K562 (cell line): ENCODE data around the gene PPP2R2D. TPM values are rescaled to one million over a fixed set of nuclear protein-coding genes. Genes with fewer than 3 reads are reported as not detected.

Experiments
- ATAC-seq: fragments of 200-7000 bp; cut with Tn5 transposase; 3 replicates; pipeline ENCODE4 v1.9.1; 2020; ENCODE audit warnings: moderate library complexity
- BruUV-seq: library from RNA; stranded (reverse); fragments of 400-500 nt; replicated peaks from 2 replicates; lab custom pipeline; 2021; lab: Mats Ljungman, UMichigan
- CTCF ChIA-PET: fragments of 300-600 bp; formaldehyde crosslinking; extraction: SDS; loops from one replicate; lab custom pipeline; 2021; ENCODE audit warnings: low intra/inter-chr PET ratio; lab: Yijun Ruan, JAX
- POLR2A ChIA-PET: fragments of 300-600, 350-650 bp; sonication (Branson Sonifier 250); formaldehyde crosslinking; extraction: SDS; loops from one replicate; lab custom pipeline; 2021; ENCODE audit warnings: antibody characterized with exemption, inconsistent platforms; lab: Yijun Ruan, JAX
- DNase-seq, 4 experiments: peaks; one replicate each; pipeline versions ENCODE4 v3.0.0 to v3.0.0-alpha.2; 2011 to 2018; ENCODE audit warnings: low spot score in 3 of 4, mixed read lengths in 3 of 4; ENCODE audit errors: extremely low read depth in 1 of 4
- FAIRE-seq: peaks from 2 replicates; lab custom pipeline; 2011; peaks lifted over from hg19 to GRCh38; lab: Jason Lieb, UNC
- H2AFZ ChIP-seq: 2 replicates; pipeline ENCODE4 v1.6.0; 2011; ENCODE audit warnings: low read depth, low read length, control low read depth, inconsistent platforms
- H3K27ac ChIP-seq: fragments of 200-600 bp; 3 replicates; pipeline ENCODE4 v1.8.0; 2011; ENCODE audit warnings: low read depth, mild to moderate bottlenecking, control low read depth, inconsistent platforms, low read length, moderate library complexity, mixed read lengths; ENCODE audit errors: extremely low read depth
- H3K27me3 ChIP-seq, 2 experiments: fragments of 300-600 bp in 1 of 2; 2 replicates in 1 of 2; 3 replicates in 1 of 2; pipeline versions ENCODE4 v1.6.0 to v1.8.0; 2011; ENCODE audit warnings: inconsistent platforms in 2 of 2, low read length in 2 of 2, mild to moderate bottlenecking in 1 of 2, mixed read lengths in 1 of 2, moderate library complexity in 1 of 2; ENCODE audit not compliant: control insufficient read depth in 2 of 2, insufficient read depth in 2 of 2
- H3K36me3 ChIP-seq: fragments of 300-600 bp; 3 replicates; pipeline ENCODE4 v1.8.0; 2011; ENCODE audit warnings: mild to moderate bottlenecking, low read length, inconsistent platforms; ENCODE audit not compliant: control insufficient read depth, insufficient read depth
- H3K4me1 ChIP-seq, 2 experiments: fragments of 200-600 bp in 1 of 2; replicated peaks in 1 of 2; 2 replicates in 1 of 2; 3 replicates in 1 of 2; pipeline versions ENCODE4 v1.5.1 to v1.8.0; 2011; ENCODE audit warnings: inconsistent platforms in 2 of 2, low read length in 2 of 2, mild to moderate bottlenecking in 1 of 2, mixed read lengths in 1 of 2, moderate library complexity in 1 of 2; ENCODE audit not compliant: control insufficient read depth in 2 of 2, insufficient read depth in 2 of 2
- H3K4me2 ChIP-seq: 2 replicates; pipeline ENCODE4 v1.6.1; 2011; ENCODE audit warnings: low read length, control low read depth, inconsistent platforms, mixed read lengths; ENCODE audit not compliant: insufficient read depth
- H3K4me3 ChIP-seq: fragments of 200-600 bp; sonication (generic), shearing (Covaris generic); 2 replicates; pipeline ENCODE4 v1.5.1; 2016; ENCODE audit warnings: control low read depth, inconsistent platforms
- H3K79me2 ChIP-seq: fragments of 200-600 bp; 3 replicates; pipeline ENCODE4 v1.8.0; 2011; ENCODE audit warnings: low read length, inconsistent platforms; ENCODE audit not compliant: control insufficient read depth, insufficient read depth
- H3K9ac ChIP-seq, 2 experiments: 2 replicates each; pipeline versions ENCODE4 v1.6.0 to v1.6.1; 2011; ENCODE audit warnings: low read depth in 2 of 2, low read length in 2 of 2, control low read depth in 1 of 2, inconsistent platforms in 1 of 2, mild to moderate bottlenecking in 1 of 2, mixed read lengths in 1 of 2; ENCODE audit not compliant: insufficient read depth in 1 of 2
- H3K9me1 ChIP-seq: one replicate; pipeline ENCODE4 v1.6.0; 2011; ENCODE audit warnings: inconsistent platforms, mild to moderate bottlenecking, low read length, moderate library complexity; ENCODE audit not compliant: control insufficient read depth, insufficient read depth
- H3K9me3 ChIP-seq: replicated peaks from 2 replicates; pipeline ENCODE4 v1.5.1; 2011; ENCODE audit warnings: low read depth, low read length, inconsistent platforms; ENCODE audit not compliant: control insufficient read depth, insufficient read depth
- H4K20me1 ChIP-seq: replicated peaks from 2 replicates; pipeline ENCODE4 v1.6.1; 2011; ENCODE audit warnings: low read length, inconsistent platforms, mixed read lengths; ENCODE audit not compliant: control insufficient read depth, insufficient read depth
- GABPA ChIP-seq: fragments of 200-800 bp; sonication (Bioruptor generic); conservative IDR thresholded peaks from 2 replicates; pipeline ENCODE4 v1.6.1; 2016; ENCODE audit warnings: low read depth, missing genetic modification characterization, missing compliant biosample characterization
- PATZ1 ChIP-seq: fragments of 250-450 bp; sonication (Bioruptor Pico); IDR thresholded peaks from 2 replicates; pipeline ENCODE4 v1.5.0; 2020; ENCODE audit warnings: mild to moderate bottlenecking, borderline replicate concordance
- PPARD ChIP-seq: fragments of 250-450 bp; sonication (Bioruptor Pico); IDR thresholded peaks from 2 replicates; pipeline ENCODE4 v1.8.0; 2022; ENCODE audit warnings: inconsistent platforms, mild to moderate bottlenecking, moderate library complexity
- SIRT6 ChIP-seq: IDR thresholded peaks from one replicate; pipeline ENCODE4 v1.6.1; 2012; ENCODE audit warnings: low read depth, mild to moderate bottlenecking, control low read depth, inconsistent platforms, low read length, moderate library complexity
- SOX6 ChIP-seq: fragments of 450-650 bp; IDR thresholded peaks from 2 replicates; pipeline ENCODE4 v1.6.1; 2014; ENCODE audit warnings: mild to moderate bottlenecking
- SP1 ChIP-seq: sonication (generic); formaldehyde crosslinking; IDR thresholded peaks from 2 replicates; pipeline ENCODE4 v1.8.1; 2022; ENCODE audit warnings: mild to moderate bottlenecking, missing genetic modification reagents
- TOE1 ChIP-seq, 2 experiments: fragments of 450-650 bp in 1 of 2; sonication (generic) in 1 of 2; formaldehyde crosslinking in 1 of 2; IDR thresholded peaks; 2 replicates each; pipeline versions ENCODE4 v1.7.1 to v1.8.0; 2016 to 2022; ENCODE audit warnings: borderline replicate concordance in 2 of 2, mild to moderate bottlenecking in 2 of 2, antibody characterized with exemption in 1 of 2, inconsistent platforms in 1 of 2, low read depth in 1 of 2, missing genetic modification reagents in 1 of 2, moderate library complexity in 1 of 2
- ZNF253 ChIP-seq: fragments of 250-450 bp; sonication (Bioruptor Pico); conservative IDR thresholded peaks from 2 replicates; pipeline ENCODE4 v1.6.1; 2021; ENCODE audit warnings: mild to moderate bottlenecking
- ZNF449 ChIP-seq: fragments of 250-450 bp; sonication (Bioruptor Pico); IDR thresholded peaks from 2 replicates; pipeline ENCODE4 v1.8.0; 2022; ENCODE audit warnings: moderate library complexity, mild to moderate bottlenecking, inconsistent platforms
- WGBS: fragments of 100-300 bp; shearing (Covaris generic); methylation state at CpG from one replicate; pipeline ENCODE4 v1.1.6; 2016; ENCODE audit warnings: low coverage, mixed read lengths; ENCODE audit not compliant: insufficient coverage; ENCODE audit errors: missing lambda C conversion rate; 5-methylcytosine and 5-hydroxymethylcytosine counted together
- in situ Hi-C: fragments of 300-500 bp; cut with MboI; formaldehyde crosslinking; loops from 4 replicates; pipeline ENCODE4 v1.15.0; 2018; ENCODE audit warnings: inconsistent platforms, mixed read lengths
- intact Hi-C: fragments of 100-400 bp; cut with micrococcal nuclease; formaldehyde crosslinking; loops from 2 replicates; pipeline ENCODE4 v1.14.2; 2022
- polyA plus RNA-seq, 8 experiments: library from polyadenylated mRNA; depleted of rRNA in 4 of 8; stranded (reverse) in 5 of 8; unstranded in 3 of 8; fragments of >200 nt; fragmentation: Nextera tagmentation in 2 of 8; fragmentation: Illumina TruSeq in 1 of 8; extraction: Ambion mirVana in 2 of 8; extraction: Trizol in 1 of 8; gene quantifications; 2 replicates each; pipeline versions ENCODE4 v1.2.1 to v1.2.3, GENCODE V29; 2011 to 2014; ENCODE audit warnings: inconsistent platforms in 1 of 8, missing spikeins in 1 of 8
- total RNA-seq, 7 experiments: library from RNA; depleted of rRNA in 6 of 7; stranded (reverse); fragments of >200 nt in 6 of 7; fragmentation: Illumina TruSeq in 2 of 7; extraction: Trizol in 2 of 7; gene quantifications; 2 replicates each; pipeline versions ENCODE4 v1.2.1 to v1.2.3, GENCODE V29; 2011 to 2021; ENCODE audit warnings: low replicate concordance in 1 of 7

Gene PPP2R2D
- total and polyA plus RNA-seq, 9 of the 15 experiments (the other 6 are each of a cell fraction or from before 2014, with no cell fraction given), result 1.9 to 37.0 (median 26.8) TPM

- intact Hi-C loops, result loop anchor here (10.0 kb wide), 1 partner anchor 77 kb away; the partner anchor contains the start of gene BNIP3
- CTCF ChIA-PET, result interaction anchor here (0.7 kb wide), 1 partner anchor 11 kb away, joined by 4 read pairs; no protein-coding TSS in a partner anchor
- peaks cover 98% of the 10 kb centered on the region for H3K79me2 ChIP-seq
- H2AFZ ChIP-seq, result no peak overlapping the region
- H3K27me3 ChIP-seq, result no peaks in the 10 kb centered on the region
- no peak for DNase-seq
- H3K36me3 ChIP-seq, result peaks cover 60% of the 10 kb centered on the region
- no peak overlapping the region for H3K9ac ChIP-seq
- H3K9me3 ChIP-seq, result no peaks in the 10 kb centered on the region
- no peak for FAIRE-seq
- no peak overlapping the region for H3K27ac ChIP-seq
- TF ChIP-seq ZNF449 (CRISPR knock-in tag), result no peak
- no peak for TF ChIP-seq SIRT6
- TF ChIP-seq SOX6, result peak; percentile 37; the same call in 1 of the 2 replicates
- no peak for TF ChIP-seq SP1 (CRISPR knock-in tag)
- no peak for TF ChIP-seq TOE1 (IDR thresholded peaks at IDR 0.05; ENCODE audit: borderline replicate concordance)
- no peak for TF ChIP-seq TOE1 (CRISPR knock-in tag; IDR thresholded peaks at IDR 0.05; ENCODE audit: borderline replicate concordance, low read depth)
- no peak for TF ChIP-seq ZNF253
- TF ChIP-seq PPARD, result no peak
- TF ChIP-seq PATZ1 (CRISPR knock-in tag), result no peak
- no peak for TF ChIP-seq GABPA (tag)
- TF ChIP-seq, all 486 proteins: peak for 1
- H3K9me1 ChIP-seq, result peaks cover 2% of the 10 kb centered on the region
- POLR2A ChIA-PET, result interaction anchor here (1.0 to 9.0 kb wide), 3 partner anchors 9 to 37 kb away, joined by 3 to 100 read pairs (median 7); partner anchors contain the start of gene PPP2R2D
- in situ Hi-C loops, result no loop called here
- no peak overlapping the region for H3K4me3 ChIP-seq
- no peak for ATAC-seq
- 36% methylated on average over 2 of the region's 8 CpGs for WGBS
- peaks cover 23 to 31% of the 10 kb centered on the region in 2 experiments; a peak in 4 of 5 replicates for H3K4me1 ChIP-seq
- no peak overlapping the region for H3K4me2 ChIP-seq
- no TSS peak for BruUV-seq
- H4K20me1 ChIP-seq, result peaks cover 26% of the 10 kb centered on the region; the same call in 1 of the 2 replicates
Measured at GRCh38 chr10:131907679-131908078, 6.9 kb downstream of the PPP2R2D start.
